Lower leg skin (tissue), 3 donors: ENCODE data around the gene DOCK7.

Source experiments
- POLR2A ChIP-seq, 2 donors: fragments of 450-650 bp; IDR thresholded peaks; one replicate each; pipeline ENCODE4 v1.6.1; 2016 to 2017; ENCODE audit warnings: antibody characterized with exemption in 2 of 2, mild to moderate bottlenecking in 1 of 2, moderate library complexity in 1 of 2
- TF ChIP-seq, protein P1 (sequence below), 3 donors: fragments of 450-650 bp; IDR thresholded peaks; one replicate each; pipeline ENCODE4 v1.5.1; 2016; ENCODE audit warnings: antibody characterized with exemption in 3 of 3, mild to moderate bottlenecking in 3 of 3, moderate library complexity in 2 of 3

DNA sequence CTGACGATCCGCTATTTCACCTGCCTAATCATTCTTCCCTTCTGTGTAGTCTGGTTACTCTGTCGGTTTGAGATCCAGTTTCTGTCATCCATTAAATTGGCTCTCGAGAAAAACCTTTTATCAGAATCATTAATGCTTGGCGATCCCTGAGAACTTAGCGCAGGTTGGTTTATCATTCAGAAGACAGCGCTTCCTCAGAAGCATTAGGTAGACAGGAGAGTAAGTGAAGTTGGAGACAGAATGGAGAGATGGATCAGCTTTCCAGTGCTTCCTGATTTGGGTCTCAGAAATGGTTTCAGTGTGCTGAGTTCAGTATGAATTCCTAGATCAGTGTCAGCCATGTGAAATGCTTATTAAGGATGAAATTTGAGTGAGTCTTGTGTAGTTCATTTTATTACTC lies 250.0 kb downstream of the DOCK7 start:
- TF ChIP-seq, protein P1, sequence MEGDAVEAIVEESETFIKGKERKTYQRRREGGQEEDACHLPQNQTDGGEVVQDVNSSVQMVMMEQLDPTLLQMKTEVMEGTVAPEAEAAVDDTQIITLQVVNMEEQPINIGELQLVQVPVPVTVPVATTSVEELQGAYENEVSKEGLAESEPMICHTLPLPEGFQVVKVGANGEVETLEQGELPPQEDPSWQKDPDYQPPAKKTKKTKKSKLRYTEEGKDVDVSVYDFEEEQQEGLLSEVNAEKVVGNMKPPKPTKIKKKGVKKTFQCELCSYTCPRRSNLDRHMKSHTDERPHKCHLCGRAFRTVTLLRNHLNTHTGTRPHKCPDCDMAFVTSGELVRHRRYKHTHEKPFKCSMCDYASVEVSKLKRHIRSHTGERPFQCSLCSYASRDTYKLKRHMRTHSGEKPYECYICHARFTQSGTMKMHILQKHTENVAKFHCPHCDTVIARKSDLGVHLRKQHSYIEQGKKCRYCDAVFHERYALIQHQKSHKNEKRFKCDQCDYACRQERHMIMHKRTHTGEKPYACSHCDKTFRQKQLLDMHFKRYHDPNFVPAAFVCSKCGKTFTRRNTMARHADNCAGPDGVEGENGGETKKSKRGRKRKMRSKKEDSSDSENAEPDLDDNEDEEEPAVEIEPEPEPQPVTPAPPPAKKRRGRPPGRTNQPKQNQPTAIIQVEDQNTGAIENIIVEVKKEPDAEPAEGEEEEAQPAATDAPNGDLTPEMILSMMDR (IDR thresholded peaks at IDR 0.05): no peak
- no peak for TF ChIP-seq POLR2A (IDR thresholded peaks at IDR 0.05)
